DND-41 (cell line): ENCODE measurements around the gene HS3ST3A1.

Experiments
- ATAC-seq: fragments of 200-7000 bp; cut with Tn5 transposase; 3 replicates; pipeline ENCODE4 v1.9.1; 2021; ENCODE audit warnings: low read depth; ENCODE audit not compliant: insufficient read depth
- DNase-seq: peaks from one replicate; pipeline ENCODE4 v3.0.0-alpha.2; 2020
- H2AFZ ChIP-seq: 2 replicates; pipeline ENCODE4 v1.6.0; 2012; ENCODE audit warnings: low read depth, low read length
- H3K27ac ChIP-seq: 2 replicates; pipeline ENCODE4 v1.5.1; 2012; ENCODE audit warnings: low read length, inconsistent platforms
- H3K27me3 ChIP-seq: fragments of 200-600 bp; sonication (generic); 2 replicates; pipeline ENCODE4 v1.6.0; 2012; ENCODE audit warnings: low read length, mild to moderate bottlenecking, inconsistent platforms; ENCODE audit not compliant: insufficient read depth, poor library complexity
- H3K36me3 ChIP-seq: 2 replicates; pipeline ENCODE4 v1.5.1; 2012; ENCODE audit warnings: low read length, inconsistent platforms; ENCODE audit not compliant: insufficient read depth
- H3K4me1 ChIP-seq: 2 replicates; pipeline ENCODE4 v1.5.1; 2012; ENCODE audit warnings: mild to moderate bottlenecking, low read length; ENCODE audit not compliant: insufficient read depth
- H3K4me2 ChIP-seq: 2 replicates; pipeline ENCODE4 v1.6.0; 2012; ENCODE audit warnings: mild to moderate bottlenecking, moderate library complexity, low read length, inconsistent platforms; ENCODE audit not compliant: insufficient read depth
- H3K4me3 ChIP-seq, 2 experiments: fragments of 200-600 bp in 1 of 2; shearing (Covaris generic) in 1 of 2; 2 replicates each; pipeline ENCODE4 v1.5.1; 2012 to 2016; ENCODE audit warnings: inconsistent platforms in 2 of 2, low read length in 2 of 2, mild to moderate bottlenecking in 2 of 2, low read depth in 1 of 2, moderate library complexity in 1 of 2
- H3K79me2 ChIP-seq: 2 replicates; pipeline ENCODE4 v1.6.0; 2012; ENCODE audit warnings: low read length, inconsistent platforms; ENCODE audit not compliant: insufficient read depth
- H3K9ac ChIP-seq: 2 replicates; pipeline ENCODE4 v1.6.0; 2012; ENCODE audit warnings: low read depth, mild to moderate bottlenecking, inconsistent platforms, low read length, moderate library complexity
- H3K9me3 ChIP-seq: 2 replicates; pipeline ENCODE4 v1.5.1; 2012; ENCODE audit warnings: low read length, moderate library complexity, mild to moderate bottlenecking, inconsistent platforms; ENCODE audit not compliant: insufficient read depth, severe bottlenecking
- H4K20me1 ChIP-seq: 2 replicates; pipeline ENCODE4 v1.6.0; 2012; ENCODE audit warnings: low read length; ENCODE audit not compliant: insufficient read depth
- EZH2 ChIP-seq: IDR thresholded peaks from 3 replicates; pipeline ENCODE4 v1.6.1; 2012; ENCODE audit warnings: borderline replicate concordance, low read depth, mild to moderate bottlenecking, moderate library complexity, low read length, inconsistent platforms; ENCODE audit not compliant: severe bottlenecking
- TF ChIP-seq, protein P1 (sequence below): IDR thresholded peaks from 2 replicates; pipeline ENCODE4 v1.5.1; 2012; ENCODE audit warnings: borderline replicate concordance, low read length, moderate library complexity, mild to moderate bottlenecking; ENCODE audit not compliant: poor library complexity, severe bottlenecking; ENCODE audit errors: extremely low read depth

The HS3ST3A1 gene

DNA sequence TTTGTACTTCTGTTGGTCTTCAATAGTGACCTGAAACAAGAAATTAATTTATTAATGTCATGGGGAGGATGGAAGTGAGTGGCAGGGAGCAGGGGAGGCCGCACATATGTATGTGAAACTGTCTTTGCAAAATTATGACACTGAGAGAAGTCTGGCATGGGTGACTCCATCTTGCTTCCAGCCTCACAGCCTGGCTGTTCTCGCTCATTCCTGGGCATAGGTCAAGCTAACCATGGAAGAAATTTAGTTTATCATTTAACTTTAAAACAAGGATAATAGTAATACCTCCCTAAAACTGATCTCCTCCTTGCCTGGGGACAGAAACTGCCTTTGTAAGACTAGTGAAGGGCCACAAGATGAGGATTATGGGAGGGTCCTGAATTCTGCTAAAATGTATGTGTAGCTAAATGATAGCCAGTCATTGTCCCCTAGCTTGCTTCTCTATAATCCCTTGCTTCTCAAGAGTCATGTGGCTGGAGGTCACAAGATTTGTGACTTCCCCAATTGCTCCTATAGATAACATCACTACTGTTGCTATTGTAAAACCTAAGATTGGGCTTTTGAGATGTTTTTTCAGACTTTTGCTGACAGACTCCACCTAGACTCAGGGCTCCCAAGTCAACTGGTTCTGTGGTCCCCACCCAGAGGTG is 126.0 kb downstream of the HS3ST3A1 start:
- Histone ChIP-seq H3K9ac (no peak overlapping the region), H3K4me1 (no peaks in the 10 kb centered on the region), H3K9me3 (peaks cover 3% of the 10 kb centered on the region), H2AFZ (no peak overlapping the region), H3K36me3 (no peaks in the 10 kb centered on the region), H3K4me3 (no peak overlapping the region), H4K20me1 (no peaks in the 10 kb centered on the region), H3K79me2 (no peaks in the 10 kb centered on the region), H3K4me2 (no peak overlapping the region), H3K27ac (no peak overlapping the region), H3K27me3 (no peaks in the 10 kb centered on the region)
- no peak for ATAC-seq
- DNase-seq = no peak
- no peak for TF ChIP-seq EZH2
- TF ChIP-seq, protein P1, sequence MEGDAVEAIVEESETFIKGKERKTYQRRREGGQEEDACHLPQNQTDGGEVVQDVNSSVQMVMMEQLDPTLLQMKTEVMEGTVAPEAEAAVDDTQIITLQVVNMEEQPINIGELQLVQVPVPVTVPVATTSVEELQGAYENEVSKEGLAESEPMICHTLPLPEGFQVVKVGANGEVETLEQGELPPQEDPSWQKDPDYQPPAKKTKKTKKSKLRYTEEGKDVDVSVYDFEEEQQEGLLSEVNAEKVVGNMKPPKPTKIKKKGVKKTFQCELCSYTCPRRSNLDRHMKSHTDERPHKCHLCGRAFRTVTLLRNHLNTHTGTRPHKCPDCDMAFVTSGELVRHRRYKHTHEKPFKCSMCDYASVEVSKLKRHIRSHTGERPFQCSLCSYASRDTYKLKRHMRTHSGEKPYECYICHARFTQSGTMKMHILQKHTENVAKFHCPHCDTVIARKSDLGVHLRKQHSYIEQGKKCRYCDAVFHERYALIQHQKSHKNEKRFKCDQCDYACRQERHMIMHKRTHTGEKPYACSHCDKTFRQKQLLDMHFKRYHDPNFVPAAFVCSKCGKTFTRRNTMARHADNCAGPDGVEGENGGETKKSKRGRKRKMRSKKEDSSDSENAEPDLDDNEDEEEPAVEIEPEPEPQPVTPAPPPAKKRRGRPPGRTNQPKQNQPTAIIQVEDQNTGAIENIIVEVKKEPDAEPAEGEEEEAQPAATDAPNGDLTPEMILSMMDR = no peak

DNA sequence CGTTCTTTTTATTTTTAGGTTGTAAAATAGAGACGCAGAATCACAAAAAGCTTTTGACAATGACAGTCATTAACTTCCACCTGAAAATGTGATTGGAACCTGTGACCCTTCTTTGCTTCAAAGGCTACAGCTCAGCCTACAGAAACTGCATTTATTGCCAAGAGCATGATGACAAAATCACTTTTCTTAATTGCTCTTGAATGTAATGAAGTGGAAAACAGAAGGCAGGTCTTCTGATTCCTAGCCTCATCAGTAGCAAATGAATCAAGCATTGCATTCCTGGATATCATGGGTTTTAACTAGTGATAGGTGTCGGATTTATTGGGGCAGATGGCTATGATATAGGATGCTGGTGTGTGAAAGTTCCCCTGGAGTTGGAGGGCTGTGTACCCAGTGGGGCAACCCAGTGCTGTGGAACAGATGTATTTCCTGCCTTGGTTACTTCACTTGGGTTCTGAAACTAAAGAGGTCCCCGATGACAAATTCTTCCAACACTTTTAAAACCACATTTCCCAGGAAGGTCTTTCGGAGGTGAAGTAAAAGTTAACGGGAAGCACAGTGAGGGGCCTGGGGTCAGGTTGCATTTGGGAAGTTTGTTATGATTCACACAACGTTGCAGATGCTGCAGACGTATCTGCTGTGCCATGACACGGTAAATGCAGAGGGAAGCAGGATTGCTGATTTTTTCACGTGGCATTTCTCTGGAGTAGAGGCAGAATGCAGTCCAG is 127.5 kb downstream of the HS3ST3A1 start:
- Histone ChIP-seq H3K79me2 (no peaks in the 10 kb centered on the region), H3K4me2 (no peak overlapping the region), H3K9me3 (peaks cover 2% of the 10 kb centered on the region), H3K27ac (no peak overlapping the region), H3K4me1 (no peaks in the 10 kb centered on the region), H3K36me3 (no peaks in the 10 kb centered on the region), H2AFZ (no peak overlapping the region), H4K20me1 (no peaks in the 10 kb centered on the region), H3K4me3 (no peak overlapping the region), H3K27me3 (no peaks in the 10 kb centered on the region), H3K9ac (no peak overlapping the region)
- no peak for DNase-seq
- ATAC-seq = no peak
- TF ChIP-seq, protein P1 = no peak
- no peak for TF ChIP-seq EZH2

DNA sequence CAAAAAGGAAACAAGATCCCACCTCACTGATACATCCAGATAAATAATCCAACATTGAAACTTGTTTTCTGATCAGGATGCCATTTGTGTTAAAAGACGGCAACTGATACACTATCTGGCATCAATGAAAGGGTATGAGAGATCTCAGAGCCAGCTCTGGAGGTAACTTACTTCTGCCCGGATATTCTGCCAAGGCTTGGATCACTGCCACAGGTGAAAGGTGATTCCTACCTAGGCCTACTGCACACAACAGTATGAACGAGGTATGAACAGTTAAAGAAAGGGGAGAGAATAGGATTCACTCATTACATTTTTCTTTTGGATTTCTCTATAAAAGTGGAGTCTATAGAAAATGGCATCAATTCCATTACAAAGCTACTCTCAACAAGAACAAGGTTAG is 136.1 kb downstream of the HS3ST3A1 start:
- no peaks in the 10 kb centered on the region for H4K20me1 ChIP-seq
- no peak for DNase-seq
- no peak overlapping the region for H3K4me2 ChIP-seq
- no peak overlapping the region for H2AFZ ChIP-seq
- H3K9me3 ChIP-seq = peaks cover 2% of the 10 kb centered on the region
- H3K36me3 ChIP-seq = no peaks in the 10 kb centered on the region
- H3K79me2 ChIP-seq = no peaks in the 10 kb centered on the region
- TF ChIP-seq, protein P1 = no peak
- no peak for TF ChIP-seq EZH2
- no peak for ATAC-seq
- H3K27me3 ChIP-seq = no peaks in the 10 kb centered on the region
- H3K9ac ChIP-seq = no peak overlapping the region
- no peak overlapping the region for H3K4me3 ChIP-seq
- H3K4me1 ChIP-seq = no peaks in the 10 kb centered on the region
- no peak overlapping the region for H3K27ac ChIP-seq
